H9 (cell line): ENCODE data around the gene ESRRA. TPM values are rescaled to one million over a fixed set of nuclear protein-coding genes. Genes with fewer than 3 reads are reported as not detected.
A peak's percentile ranks its signal among the peaks of the same experiment; 100 is the strongest.
"Not testable (repeated sequence)": the region's sequence is repeated elsewhere in the genome, so short reads cannot be mapped to it uniquely, and the experiment has no call there.

Experiments
- DNase-seq: peaks from one replicate; pipeline ENCODE4 v3.0.0-alpha.2; 2017
- H2AFZ ChIP-seq: one replicate; pipeline ENCODE4 v1.6.1; 2013; ENCODE audit warnings: mild to moderate bottlenecking, low read length, control low read depth, moderate library complexity
- H2AK5ac ChIP-seq: 2 replicates; pipeline ENCODE4 v1.6.1; 2013; ENCODE audit warnings: low read length, control low read depth, mixed read lengths; ENCODE audit not compliant: insufficient read length
- H2BK120ac ChIP-seq: one replicate; pipeline ENCODE4 v1.6.1; 2013; ENCODE audit warnings: low read depth, mild to moderate bottlenecking, low read length, control low read depth, inconsistent platforms; ENCODE audit not compliant: poor library complexity, severe bottlenecking
- H2BK12ac ChIP-seq: 2 replicates; pipeline ENCODE4 v1.6.1; 2013; ENCODE audit warnings: low read length, control low read depth, mixed read lengths, low read depth; ENCODE audit not compliant: insufficient read length
- H2BK15ac ChIP-seq: 2 replicates; pipeline ENCODE4 v1.6.1; 2013; ENCODE audit warnings: low read depth, low read length, control low read depth
- H2BK20ac ChIP-seq: one replicate; pipeline ENCODE4 v1.6.1; 2013; ENCODE audit warnings: low read depth, mild to moderate bottlenecking, low read length, control low read depth, inconsistent platforms; ENCODE audit not compliant: poor library complexity, severe bottlenecking
- H2BK5ac ChIP-seq: 2 replicates; pipeline ENCODE4 v1.6.1; 2013; ENCODE audit warnings: low read length, control low read depth, mixed read lengths; ENCODE audit not compliant: insufficient read length
- H3K14ac ChIP-seq: 2 replicates; pipeline ENCODE4 v1.6.1; 2013; ENCODE audit warnings: low read length, control low read depth; ENCODE audit not compliant: insufficient read depth
- H3K18ac ChIP-seq: 2 replicates; pipeline ENCODE4 v1.6.1; 2013; ENCODE audit warnings: low read depth, mild to moderate bottlenecking, mixed read lengths, low read length, control low read depth; ENCODE audit not compliant: insufficient read length
- H3K23ac ChIP-seq: 2 replicates; pipeline ENCODE4 v1.6.1; 2013; ENCODE audit warnings: low read length, control low read depth, mixed read lengths, low read depth; ENCODE audit not compliant: insufficient read length
- H3K23me2 ChIP-seq: 2 replicates; pipeline ENCODE4 v1.6.1; 2013; ENCODE audit warnings: low read depth, mild to moderate bottlenecking, mixed read lengths, low read length, control low read depth; ENCODE audit not compliant: insufficient read length, poor library complexity, severe bottlenecking
- H3K27ac ChIP-seq: 2 replicates; pipeline ENCODE4 v1.5.1; 2013; ENCODE audit warnings: low read length, control low read depth, mixed read lengths, low read depth; ENCODE audit not compliant: insufficient read length
- H3K27me3 ChIP-seq: 2 replicates; pipeline ENCODE4 v1.6.1; 2013; ENCODE audit warnings: low read length, control low read depth, inconsistent platforms; ENCODE audit not compliant: insufficient read depth
- H3K4ac ChIP-seq: 2 replicates; pipeline ENCODE4 v1.6.1; 2013; ENCODE audit warnings: low read depth, mild to moderate bottlenecking, control low read depth, inconsistent platforms, low read length, moderate library complexity
- H3K4me1 ChIP-seq: 2 replicates; pipeline ENCODE4 v1.6.1; 2013; ENCODE audit warnings: low read length, control low read depth, inconsistent platforms; ENCODE audit not compliant: insufficient read depth
- H3K4me2 ChIP-seq: 2 replicates; pipeline ENCODE4 v1.6.1; 2013; ENCODE audit warnings: low read length, control low read depth, mixed read lengths; ENCODE audit not compliant: insufficient read length, insufficient read depth
- H3K56ac ChIP-seq: 2 replicates; pipeline ENCODE4 v1.6.1; 2013; ENCODE audit warnings: low read depth, mild to moderate bottlenecking, mixed read lengths, low read length, control low read depth; ENCODE audit not compliant: insufficient read length
- H3K79me1 ChIP-seq: 2 replicates; pipeline ENCODE4 v1.6.1; 2013; ENCODE audit warnings: low read depth, mild to moderate bottlenecking, moderate library complexity, low read length, control low read depth, inconsistent platforms; ENCODE audit not compliant: insufficient read depth, poor library complexity, severe bottlenecking
- H3K79me2 ChIP-seq: 2 replicates; pipeline ENCODE4 v1.6.1; 2013; ENCODE audit warnings: low read length, control low read depth, inconsistent platforms; ENCODE audit not compliant: insufficient read depth
- H3K9ac ChIP-seq: 2 replicates; pipeline ENCODE4 v1.6.1; 2013; ENCODE audit warnings: low read length, control low read depth, mixed read lengths; ENCODE audit not compliant: insufficient read length; ENCODE audit errors: extremely low read depth
- H3K9me3 ChIP-seq: one replicate; pipeline ENCODE4 v1.6.1; 2013; ENCODE audit warnings: low read depth, low read length, inconsistent platforms; ENCODE audit not compliant: control insufficient read depth
- H3T11ph ChIP-seq: one replicate; pipeline ENCODE4 v1.6.1; 2013; ENCODE audit warnings: mild to moderate bottlenecking, low read length, control low read depth, inconsistent platforms
- H4K20me1 ChIP-seq: one replicate; pipeline ENCODE4 v1.6.1; 2013; ENCODE audit not compliant: control insufficient read depth, insufficient read length, insufficient read depth
- H4K5ac ChIP-seq: 2 replicates; pipeline ENCODE4 v1.6.1; 2013; ENCODE audit warnings: low read depth, mild to moderate bottlenecking, mixed read lengths, low read length, control low read depth; ENCODE audit not compliant: insufficient read length
- H4K8ac ChIP-seq: replicated peaks from 2 replicates; pipeline ENCODE4 v1.6.1; 2013; ENCODE audit warnings: low read length, control low read depth, mixed read lengths, low read depth; ENCODE audit not compliant: insufficient read length
- H4K91ac ChIP-seq: 2 replicates; pipeline ENCODE4 v1.6.1; 2013; ENCODE audit warnings: low read depth, mild to moderate bottlenecking, moderate library complexity, mixed read lengths, low read length, control low read depth; ENCODE audit not compliant: insufficient read length
- H3K27ac Mint-ChIP-seq, 3 experiments: 2 replicates in 2 of 3; 3 replicates in 1 of 3; pipeline ENCODE4 v1.8.0; 2020 to 2021; ENCODE audit warnings: mixed read lengths in 3 of 3, mild to moderate bottlenecking in 1 of 3, moderate library complexity in 1 of 3
- H3K27me3 Mint-ChIP-seq: 2 replicates; pipeline ENCODE4 v1.8.0; 2021; ENCODE audit warnings: low read depth, mild to moderate bottlenecking, moderate library complexity, mixed read lengths
- H3K36me3 Mint-ChIP-seq, 3 experiments: 2 replicates in 2 of 3; 3 replicates in 1 of 3; pipeline ENCODE4 v1.8.0; 2020 to 2021; ENCODE audit warnings: low read depth in 3 of 3, mixed read lengths in 3 of 3; ENCODE audit not compliant: insufficient read depth in 1 of 3
- H3K4me1 Mint-ChIP-seq, 2 experiments: 2 replicates each; pipeline ENCODE4 v1.8.0; 2020; ENCODE audit warnings: mixed read lengths in 2 of 2
- H3K4me3 Mint-ChIP-seq, 2 experiments: 2 replicates in 1 of 2; 3 replicates in 1 of 2; pipeline ENCODE4 v1.8.0; 2020 to 2021; ENCODE audit warnings: mild to moderate bottlenecking in 2 of 2, mixed read lengths in 2 of 2, moderate library complexity in 1 of 2
- H3K9me3 Mint-ChIP-seq, 2 experiments: 2 replicates in 1 of 2; 3 replicates in 1 of 2; pipeline ENCODE4 v1.8.0; 2020; ENCODE audit warnings: mild to moderate bottlenecking in 2 of 2, mixed read lengths in 2 of 2, moderate library complexity in 1 of 2
- WGBS: extraction: QIAGEN DNeasy Blood & Tissue Kit; methylation state at CpG from one replicate; pipeline ENCODE4 v1.1.7; 2013; ENCODE audit warnings: missing lambda C conversion rate, low lambda C conversion rate, mixed read lengths; ENCODE audit not compliant: insufficient read length; ENCODE audit errors: extremely low coverage; 5-methylcytosine and 5-hydroxymethylcytosine counted together
- total RNA-seq: library from RNA; stranded (reverse); gene quantifications from 2 replicates; pipeline ENCODE4 v1.2.1, GENCODE V29; 2021
- TF ChIP-seq, protein P1 (sequence below): fragments of 200-600 bp; sonication (generic); conservative IDR thresholded peaks from 3 replicates; pipeline ENCODE4 v1.8.0; 2021; ENCODE audit warnings: antibody characterized with exemption, mild to moderate bottlenecking

The ESRRA gene
- total RNA-seq, 1 experiment from 2014 or later: 42.3 TPM

- Histone ChIP-seq H3K9ac (no peak overlapping the region), H3K79me1 (no peaks in the 10 kb centered on the region), H3K14ac (no peak overlapping the region), H3K4ac (no peak overlapping the region), H2BK12ac (no peak overlapping the region), H3K4me1 (no peaks in the 10 kb centered on the region), H2AFZ (no peak overlapping the region), H3K27ac (no peak overlapping the region), H2BK120ac (no peak overlapping the region), H2BK20ac (no peak overlapping the region), H4K91ac (no peak overlapping the region), H3K79me2 (peaks cover 4% of the 10 kb centered on the region; the same call in 1 of the 2 replicates), H2BK15ac (no peak overlapping the region), H3K56ac (no peak overlapping the region), H4K8ac (no peak overlapping the region), H2AK5ac (no peak overlapping the region), H4K20me1 (no peaks in the 10 kb centered on the region), H3K9me3 (no peaks in the 10 kb centered on the region), H2BK5ac (no peak overlapping the region), H3K4me2 (no peak overlapping the region), H3K27me3 (no peaks in the 10 kb centered on the region), H3K23ac (no peak overlapping the region), H3T11ph (no peak overlapping the region), H4K5ac (no peak overlapping the region), H3K23me2 (peaks cover 3% of the 10 kb centered on the region), H3K18ac (no peak overlapping the region)
- WGBS: no CpG with 5 or more reads among the region's 24 CpGs
- DNase-seq: no peak
- Mint-ChIP-seq H3K36me3 (peaks cover 18 to 40% (median 20%) of the 10 kb centered on the region in 3 experiments; a peak in 6 of 7 replicates), H3K4me3 (peak overlapping the region; percentile 29 to 35; a peak in 4 of 5 replicates), H3K27ac (peak overlapping the region in 1 of 3 experiments; percentile 95; a peak in 1 of 7 replicates), H3K4me1 (peaks cover 14 to 17% of the 10 kb centered on the region in 2 experiments), H3K27me3 (no peaks in the 10 kb centered on the region), H3K9me3 (no peaks in the 10 kb centered on the region)
- TF ChIP-seq, protein P1, sequence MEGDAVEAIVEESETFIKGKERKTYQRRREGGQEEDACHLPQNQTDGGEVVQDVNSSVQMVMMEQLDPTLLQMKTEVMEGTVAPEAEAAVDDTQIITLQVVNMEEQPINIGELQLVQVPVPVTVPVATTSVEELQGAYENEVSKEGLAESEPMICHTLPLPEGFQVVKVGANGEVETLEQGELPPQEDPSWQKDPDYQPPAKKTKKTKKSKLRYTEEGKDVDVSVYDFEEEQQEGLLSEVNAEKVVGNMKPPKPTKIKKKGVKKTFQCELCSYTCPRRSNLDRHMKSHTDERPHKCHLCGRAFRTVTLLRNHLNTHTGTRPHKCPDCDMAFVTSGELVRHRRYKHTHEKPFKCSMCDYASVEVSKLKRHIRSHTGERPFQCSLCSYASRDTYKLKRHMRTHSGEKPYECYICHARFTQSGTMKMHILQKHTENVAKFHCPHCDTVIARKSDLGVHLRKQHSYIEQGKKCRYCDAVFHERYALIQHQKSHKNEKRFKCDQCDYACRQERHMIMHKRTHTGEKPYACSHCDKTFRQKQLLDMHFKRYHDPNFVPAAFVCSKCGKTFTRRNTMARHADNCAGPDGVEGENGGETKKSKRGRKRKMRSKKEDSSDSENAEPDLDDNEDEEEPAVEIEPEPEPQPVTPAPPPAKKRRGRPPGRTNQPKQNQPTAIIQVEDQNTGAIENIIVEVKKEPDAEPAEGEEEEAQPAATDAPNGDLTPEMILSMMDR: no peak; the same call in 1 of the 3 replicates
Measured at GRCh38 chr11:64314805-64315561, 9.7 kb downstream of the ESRRA start.

GRCh38 chr11:64315667-64316526 is 10.6 kb downstream of the ESRRA start:
- H3K9ac ChIP-seq, H4K20me1 ChIP-seq, H3K9me3 Mint-ChIP-seq, H3K79me1 ChIP-seq, H3K27me3 Mint-ChIP-seq, H3K4me1 ChIP-seq, DNase-seq, H3K79me2 ChIP-seq, H2BK15ac ChIP-seq, H3K56ac ChIP-seq, H3K18ac ChIP-seq, H2BK5ac ChIP-seq, H3K9me3 ChIP-seq, H2BK20ac ChIP-seq, H3K4ac ChIP-seq, H4K91ac ChIP-seq, H4K5ac ChIP-seq, H2AK5ac ChIP-seq, H3K23me2 ChIP-seq, H2BK120ac ChIP-seq, H3K14ac ChIP-seq, H3K27ac ChIP-seq, H2BK12ac ChIP-seq, H3K23ac ChIP-seq, H3K27me3 ChIP-seq, H2AFZ ChIP-seq, H4K8ac ChIP-seq, H3T11ph ChIP-seq: not testable (repeated sequence)
- Mint-ChIP-seq H3K4me3 (peak overlapping the region; percentile 90 to 93), H3K27ac (peak overlapping the region in 2 of 3 experiments; percentile 75 to 100; a peak in 3 of 7 replicates), H3K36me3 (peaks cover 18 to 43% (median 29%) of the 10 kb centered on the region in 3 experiments; a peak in 6 of 7 replicates), H3K4me1 (peaks cover 14 to 17% of the 10 kb centered on the region in 2 experiments)
- WGBS: no CpG with 5 or more reads among the region's 25 CpGs
- peak overlapping the region; percentile 51 for H3K4me2 ChIP-seq
